NCI-H345 treated with DMSO at 0.1 percent for 48 hours (cell line): ENCODE results near the gene IGSF9B.
"Not testable (repeated sequence)": the region's sequence is repeated elsewhere in the genome, so short reads cannot be mapped to it uniquely, and the experiment has no call there.

Experiments
- DNase-seq: peaks from one replicate; lab custom pipeline; 2025; ENCODE audit not compliant: unreplicated experiment; lab: John Stamatoyannopoulos, UW

IGSF9B gene

GRCh38 chr11:133956650-133957633, at the start of gene IGSF9B:
Gene IGSF9B, minus strand, starts transcription at chr11:133956968. Its CDS starts 214 bp downstream, at chr11:133956754.
- DNase-seq = peak; percentile 88

GRCh38 chr11:134004496-134005172, 47.9 kb upstream of the IGSF9B start:
- no peak for DNase-seq

GRCh38 chr11:134003792-134004495, 47.2 kb upstream of the IGSF9B start:
- no peak for DNase-seq

GRCh38 chr11:134002819-134003218, 46.1 kb upstream of the IGSF9B start:
- DNase-seq = not testable (repeated sequence)

- not testable (repeated sequence) for DNase-seq
These were observed 45.6 kb upstream of the IGSF9B start for GRCh38 chr11:134002338-134002737.

- no peak for DNase-seq
These were observed 44.8 kb upstream of the IGSF9B start for GRCh38 chr11:134001596-134001995.

GRCh38 chr11:134001088-134001487, 44.3 kb upstream of the IGSF9B start:
- no peak for DNase-seq

- no peak for DNase-seq
These were observed 42.6 kb upstream of the IGSF9B start for GRCh38 chr11:133999355-133999754.

GRCh38 chr11:133997554-133997953, 40.8 kb upstream of the IGSF9B start:
- no peak for DNase-seq

GRCh38 chr11:133996671-133997070, 39.9 kb upstream of the IGSF9B start:
- no peak for DNase-seq

- DNase-seq = no peak
These were observed 38.3 kb upstream of the IGSF9B start for GRCh38 chr11:133995066-133995465.

- DNase-seq = no peak
These were observed 37.2 kb upstream of the IGSF9B start for GRCh38 chr11:133993921-133994320.

GRCh38 chr11:133993107-133993506, 36.3 kb upstream of the IGSF9B start:
- no peak for DNase-seq

GRCh38 chr11:133992121-133992520, 35.4 kb upstream of the IGSF9B start:
- DNase-seq = no peak

- DNase-seq = no peak
These were observed 34.3 kb upstream of the IGSF9B start for GRCh38 chr11:133991101-133991500.

GRCh38 chr11:133990501-133990900, 33.7 kb upstream of the IGSF9B start:
- DNase-seq = no peak

- DNase-seq = no peak
These were observed 32.1 kb upstream of the IGSF9B start for GRCh38 chr11:133988686-133989410.

- DNase-seq = no peak
These were observed 30.4 kb upstream of the IGSF9B start for GRCh38 chr11:133987171-133987570.

- DNase-seq = no peak
These were observed 29.5 kb upstream of the IGSF9B start for GRCh38 chr11:133985981-133986944.

- no peak for DNase-seq
These were observed 28.1 kb upstream of the IGSF9B start for GRCh38 chr11:133984828-133985227.
